SK-N-SH treated with all-trans-retinoic acid at 6 μM for 48 hours (cell line): ENCODE measurements around the gene RNF212B.

Source experiments
- ATAC-seq: fragments of 200-7000 bp; cut with Tn5 transposase; 3 replicates; pipeline ENCODE4 v1.9.1; 2020; ENCODE audit warnings: mild to moderate bottlenecking, moderate library complexity
- ARNTL ChIP-seq: fragments of 450-650 bp; formaldehyde crosslinking; IDR thresholded peaks from 2 replicates; pipeline ENCODE4 v1.5.0; 2020; ENCODE audit warnings: low read depth, mild to moderate bottlenecking, moderate library complexity, borderline replicate concordance
- BACH2 ChIP-seq: fragments of 250-450 bp; sonication (Bioruptor Pico); IDR thresholded peaks from 2 replicates; pipeline ENCODE4 v1.9.0; 2021; ENCODE audit warnings: mild to moderate bottlenecking, borderline replicate concordance
- CSDC2 ChIP-seq: fragments of 250-450 bp; sonication (Bioruptor Pico); IDR thresholded peaks from 2 replicates; pipeline ENCODE4 v1.5.0; 2020; ENCODE audit warnings: mild to moderate bottlenecking, moderate library complexity
- ESRRG ChIP-seq: fragments of 250-450 bp; sonication (Bioruptor Pico); IDR thresholded peaks from 2 replicates; pipeline ENCODE4 v1.6.1; 2021; ENCODE audit warnings: mild to moderate bottlenecking
- GLIS3 ChIP-seq: fragments of 250-450 bp; sonication (Bioruptor Pico); IDR thresholded peaks from 2 replicates; pipeline ENCODE4 v1.5.0; 2020; ENCODE audit warnings: mild to moderate bottlenecking, moderate library complexity
- ISL1 ChIP-seq: fragments of 250-450 bp; sonication (Bioruptor Pico); IDR thresholded peaks from 2 replicates; pipeline ENCODE4 v2.1.2; 2022; ENCODE audit warnings: mild to moderate bottlenecking, moderate library complexity
- OSR1 ChIP-seq: fragments of 250-450 bp; sonication (Bioruptor Pico); IDR thresholded peaks from 2 replicates; pipeline ENCODE4 v1.8.0; 2022; ENCODE audit warnings: moderate library complexity, mild to moderate bottlenecking, inconsistent platforms
- PPARA ChIP-seq: fragments of 250-450 bp; sonication (Bioruptor Pico); IDR thresholded peaks from 2 replicates; pipeline ENCODE4 v1.5.0; 2020; ENCODE audit warnings: mild to moderate bottlenecking, borderline replicate concordance
- RARB ChIP-seq: fragments of 250-450 bp; sonication (Bioruptor Pico); IDR thresholded peaks from 2 replicates; pipeline ENCODE4 v1.8.0; 2021; ENCODE audit warnings: mild to moderate bottlenecking, moderate library complexity
- SNAI2 ChIP-seq: fragments of 250-450 bp; sonication (Bioruptor Pico); IDR thresholded peaks from 2 replicates; pipeline ENCODE4 v1.5.0; 2020; ENCODE audit warnings: mild to moderate bottlenecking, moderate library complexity
- TCF4 ChIP-seq: fragments of 250-450 bp; sonication (Bioruptor Pico); IDR thresholded peaks from 2 replicates; pipeline ENCODE4 v1.8.0; 2021; ENCODE audit warnings: mild to moderate bottlenecking, moderate library complexity, borderline replicate concordance
- TOX ChIP-seq: fragments of 250-450 bp; sonication (Bioruptor Pico); IDR thresholded peaks from 2 replicates; pipeline ENCODE4 v1.8.0; 2021; ENCODE audit warnings: mild to moderate bottlenecking, moderate library complexity, borderline replicate concordance
- ZC3H10 ChIP-seq: fragments of 250-450 bp; sonication (Bioruptor Pico); IDR thresholded peaks from 2 replicates; pipeline ENCODE4 v1.5.1; 2021; ENCODE audit warnings: mild to moderate bottlenecking, moderate library complexity
- ZNF565 ChIP-seq: fragments of 450-650 bp; formaldehyde crosslinking; conservative IDR thresholded peaks from 2 replicates; pipeline ENCODE4 v1.5.0; 2020; ENCODE audit warnings: low read depth, mild to moderate bottlenecking, moderate library complexity
- ZNF70 ChIP-seq: fragments of 450-650 bp; formaldehyde crosslinking; IDR thresholded peaks from 2 replicates; pipeline ENCODE4 v1.5.0; 2020; ENCODE audit warnings: mild to moderate bottlenecking, moderate library complexity
- ZNF8 ChIP-seq: fragments of 450-650 bp; formaldehyde crosslinking; IDR thresholded peaks from 2 replicates; pipeline ENCODE4 v1.5.0; 2020; ENCODE audit warnings: mild to moderate bottlenecking, moderate library complexity
- TF ChIP-seq, protein P1 (sequence below): fragments of 250-450 bp; sonication (Bioruptor Pico); IDR thresholded peaks from 2 replicates; pipeline ENCODE4 v1.5.1; 2021; ENCODE audit warnings: mild to moderate bottlenecking, moderate library complexity
- TF ChIP-seq, protein P2 (sequence below): fragments of 250-450 bp; sonication (Bioruptor Pico); IDR thresholded peaks from 2 replicates; pipeline ENCODE4 v1.5.1; 2020; ENCODE audit warnings: low read depth, mild to moderate bottlenecking, moderate library complexity
- TF ChIP-seq, protein P3 (sequence below): fragments of 250-450 bp; sonication (Bioruptor Pico); IDR thresholded peaks from 2 replicates; pipeline ENCODE4 v1.8.0; 2021; ENCODE audit warnings: low read depth, mild to moderate bottlenecking, moderate library complexity, borderline replicate concordance
- TF ChIP-seq, protein P4 (sequence below): fragments of 250-450 bp; sonication (Bioruptor Pico); IDR thresholded peaks from 2 replicates; pipeline ENCODE4 v1.8.0; 2020; ENCODE audit warnings: mild to moderate bottlenecking, moderate library complexity, borderline replicate concordance

The RNF212B gene

DNA sequence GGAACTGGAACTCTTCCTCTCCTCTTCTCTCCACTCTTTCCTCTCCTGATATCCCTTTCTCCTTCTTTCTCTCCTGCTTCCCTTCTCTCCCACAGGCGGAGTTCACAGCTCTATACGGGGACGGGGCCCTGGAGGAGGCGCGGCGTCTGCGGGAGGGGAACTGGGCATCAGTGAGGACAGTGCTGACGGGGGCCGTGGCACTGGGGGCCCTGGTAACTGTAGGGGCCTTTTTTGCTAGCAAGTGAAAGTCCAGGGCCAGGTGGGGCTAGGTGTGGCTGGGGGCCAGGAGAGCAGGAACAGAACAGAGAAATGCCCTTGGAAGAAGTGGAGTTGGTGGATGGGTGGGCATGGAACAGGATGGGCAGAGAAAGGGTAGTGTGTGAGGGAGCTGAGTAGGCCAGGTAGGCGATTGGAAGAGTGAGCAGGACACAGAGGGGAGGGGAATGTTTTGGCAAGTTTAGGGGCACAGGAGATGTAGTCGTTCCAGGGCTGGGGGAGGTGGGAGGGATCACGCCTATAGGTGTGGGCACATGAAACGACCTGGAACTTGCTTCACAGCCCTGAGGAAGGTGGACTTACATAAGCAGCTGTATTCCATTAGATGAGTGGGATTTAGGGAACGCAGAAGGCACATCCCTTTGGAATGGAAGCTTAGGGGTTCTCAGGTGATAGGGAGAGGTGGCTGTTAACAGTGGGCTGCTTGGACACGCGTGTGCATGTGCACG is 71.1 kb downstream of the RNF212B start:
- TF ChIP-seq TCF4 (CRISPR knock-in tag), result no peak
- TF ChIP-seq CSDC2 (CRISPR knock-in tag), result no peak
- ATAC-seq, result no peak

DNA sequence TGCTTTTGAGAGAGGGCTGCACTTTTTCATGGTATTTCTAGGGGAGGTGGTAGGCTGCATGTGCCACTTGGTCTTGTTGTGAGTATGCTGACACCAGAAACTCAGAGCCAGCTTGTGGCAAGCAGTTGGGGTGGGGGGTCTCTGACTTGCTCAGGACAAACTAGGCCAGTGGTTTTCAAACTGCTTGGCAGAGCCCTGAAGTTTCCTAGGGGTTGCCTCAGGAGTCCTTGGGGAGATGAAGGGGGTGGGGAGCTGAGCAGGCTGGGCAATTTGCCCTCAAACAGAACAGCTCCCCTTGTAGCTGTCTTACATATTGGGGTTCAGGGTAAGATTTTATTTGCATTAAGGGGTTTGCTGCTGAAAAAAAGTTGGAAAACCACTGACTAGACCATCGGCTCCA is 72.8 kb downstream of the RNF212B start:
- ATAC-seq, result no peak
- TF ChIP-seq ESRRG, result no peak
- no peak for TF ChIP-seq BACH2 (CRISPR knock-in tag)
- TF ChIP-seq RARB (CRISPR knock-in tag), result no peak
- no peak for TF ChIP-seq ARNTL (CRISPR knock-in tag)
- TF ChIP-seq TOX (CRISPR knock-in tag), result no peak
- TF ChIP-seq, protein P1, sequence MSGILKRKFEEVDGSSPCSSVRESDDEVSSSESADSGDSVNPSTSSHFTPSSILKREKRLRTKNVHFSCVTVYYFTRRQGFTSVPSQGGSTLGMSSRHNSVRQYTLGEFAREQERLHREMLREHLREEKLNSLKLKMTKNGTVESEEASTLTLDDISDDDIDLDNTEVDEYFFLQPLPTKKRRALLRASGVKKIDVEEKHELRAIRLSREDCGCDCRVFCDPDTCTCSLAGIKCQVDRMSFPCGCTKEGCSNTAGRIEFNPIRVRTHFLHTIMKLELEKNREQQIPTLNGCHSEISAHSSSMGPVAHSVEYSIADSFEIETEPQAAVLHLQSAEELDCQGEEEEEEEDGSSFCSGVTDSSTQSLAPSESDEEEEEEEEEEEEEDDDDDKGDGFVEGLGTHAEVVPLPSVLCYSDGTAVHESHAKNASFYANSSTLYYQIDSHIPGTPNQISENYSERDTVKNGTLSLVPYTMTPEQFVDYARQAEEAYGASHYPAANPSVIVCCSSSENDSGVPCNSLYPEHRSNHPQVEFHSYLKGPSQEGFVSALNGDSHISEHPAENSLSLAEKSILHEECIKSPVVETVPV, result no peak
- TF ChIP-seq OSR1 (CRISPR knock-in tag), result no peak
- TF ChIP-seq ZNF70, result no peak
- TF ChIP-seq CSDC2 (CRISPR knock-in tag), result no peak
- TF ChIP-seq, protein P2, sequence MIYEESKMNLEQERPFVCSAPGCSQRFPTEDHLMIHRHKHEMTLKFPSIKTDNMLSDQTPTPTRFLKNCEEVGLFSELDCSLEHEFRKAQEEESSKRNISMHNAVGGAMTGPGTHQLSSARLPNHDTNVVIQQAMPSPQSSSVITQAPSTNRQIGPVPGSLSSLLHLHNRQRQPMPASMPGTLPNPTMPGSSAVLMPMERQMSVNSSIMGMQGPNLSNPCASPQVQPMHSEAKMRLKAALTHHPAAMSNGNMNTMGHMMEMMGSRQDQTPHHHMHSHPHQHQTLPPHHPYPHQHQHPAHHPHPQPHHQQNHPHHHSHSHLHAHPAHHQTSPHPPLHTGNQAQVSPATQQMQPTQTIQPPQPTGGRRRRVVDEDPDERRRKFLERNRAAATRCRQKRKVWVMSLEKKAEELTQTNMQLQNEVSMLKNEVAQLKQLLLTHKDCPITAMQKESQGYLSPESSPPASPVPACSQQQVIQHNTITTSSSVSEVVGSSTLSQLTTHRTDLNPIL (CRISPR knock-in tag), result no peak
- no peak for TF ChIP-seq ZNF565 (CRISPR knock-in tag)

DNA sequence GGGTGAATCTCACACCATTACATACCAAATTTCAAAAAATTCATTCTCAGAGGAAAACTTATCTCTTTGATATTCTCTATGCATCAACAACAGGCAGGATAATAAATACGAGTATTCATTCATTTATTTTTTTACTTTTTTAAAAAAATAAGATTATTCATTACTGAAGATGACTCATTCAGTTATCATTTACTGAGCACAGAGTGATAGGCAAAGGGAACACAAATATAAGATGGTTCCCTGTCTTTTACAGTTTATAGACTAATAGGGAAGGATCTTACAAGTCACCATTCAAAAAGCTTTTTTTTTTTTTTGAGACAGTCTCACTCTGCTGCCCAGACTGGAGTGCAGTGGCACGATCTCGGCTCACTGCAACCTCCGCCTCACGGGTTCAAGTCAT is 78.6 kb downstream of the RNF212B start:
- no peak for TF ChIP-seq OSR1 (CRISPR knock-in tag)
- ATAC-seq, result no peak

DNA sequence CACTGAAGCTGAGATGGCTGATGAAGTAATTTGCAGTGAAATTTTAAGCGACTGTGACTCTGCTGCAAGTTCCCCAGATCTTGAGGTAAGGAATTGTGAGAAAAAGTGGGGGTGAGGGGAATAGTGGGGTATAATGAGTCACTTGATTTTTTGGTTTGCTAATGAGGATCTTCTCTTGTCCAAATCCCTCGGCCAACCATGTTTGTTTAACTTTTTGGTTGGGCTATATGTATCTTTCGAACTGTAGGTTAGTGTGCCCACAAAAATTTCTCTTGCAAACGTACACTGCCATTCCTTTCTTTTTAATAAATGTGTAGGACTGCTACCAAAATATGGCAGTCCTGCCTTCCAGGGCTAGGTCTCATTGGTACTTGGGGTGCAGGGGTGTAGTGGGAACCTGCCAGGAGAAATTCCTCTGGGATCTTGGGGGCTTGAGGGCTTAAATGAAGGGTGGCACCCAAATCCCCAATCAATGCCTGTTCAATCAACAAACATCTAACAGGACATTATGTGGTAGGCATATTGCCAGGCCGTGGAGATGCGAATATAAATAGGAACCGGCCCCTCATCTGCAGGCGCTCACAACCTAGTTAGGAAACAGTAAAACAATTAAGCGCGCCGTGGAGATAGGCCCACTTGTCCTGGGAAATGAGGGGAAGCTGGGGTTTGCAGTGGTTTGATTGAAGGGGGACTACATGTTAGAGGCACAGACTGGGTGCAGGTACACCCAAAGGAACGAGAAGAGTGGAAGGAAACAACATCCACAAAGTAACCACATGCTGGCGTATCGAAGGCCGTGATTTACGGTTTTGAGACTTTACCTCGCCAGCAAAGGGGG is 82.2 kb downstream of the RNF212B start:
- TF ChIP-seq RARB (CRISPR knock-in tag) (no peak), ARNTL (CRISPR knock-in tag) (no peak), ZC3H10 (CRISPR knock-in tag) (no peak), TCF4 (CRISPR knock-in tag) (no peak), TOX (CRISPR knock-in tag) (no peak), SNAI2 (CRISPR knock-in tag) (no peak), PPARA (CRISPR knock-in tag) (no peak)
- TF ChIP-seq, all 23 proteins: peak for 0
- no peak for ATAC-seq

DNA sequence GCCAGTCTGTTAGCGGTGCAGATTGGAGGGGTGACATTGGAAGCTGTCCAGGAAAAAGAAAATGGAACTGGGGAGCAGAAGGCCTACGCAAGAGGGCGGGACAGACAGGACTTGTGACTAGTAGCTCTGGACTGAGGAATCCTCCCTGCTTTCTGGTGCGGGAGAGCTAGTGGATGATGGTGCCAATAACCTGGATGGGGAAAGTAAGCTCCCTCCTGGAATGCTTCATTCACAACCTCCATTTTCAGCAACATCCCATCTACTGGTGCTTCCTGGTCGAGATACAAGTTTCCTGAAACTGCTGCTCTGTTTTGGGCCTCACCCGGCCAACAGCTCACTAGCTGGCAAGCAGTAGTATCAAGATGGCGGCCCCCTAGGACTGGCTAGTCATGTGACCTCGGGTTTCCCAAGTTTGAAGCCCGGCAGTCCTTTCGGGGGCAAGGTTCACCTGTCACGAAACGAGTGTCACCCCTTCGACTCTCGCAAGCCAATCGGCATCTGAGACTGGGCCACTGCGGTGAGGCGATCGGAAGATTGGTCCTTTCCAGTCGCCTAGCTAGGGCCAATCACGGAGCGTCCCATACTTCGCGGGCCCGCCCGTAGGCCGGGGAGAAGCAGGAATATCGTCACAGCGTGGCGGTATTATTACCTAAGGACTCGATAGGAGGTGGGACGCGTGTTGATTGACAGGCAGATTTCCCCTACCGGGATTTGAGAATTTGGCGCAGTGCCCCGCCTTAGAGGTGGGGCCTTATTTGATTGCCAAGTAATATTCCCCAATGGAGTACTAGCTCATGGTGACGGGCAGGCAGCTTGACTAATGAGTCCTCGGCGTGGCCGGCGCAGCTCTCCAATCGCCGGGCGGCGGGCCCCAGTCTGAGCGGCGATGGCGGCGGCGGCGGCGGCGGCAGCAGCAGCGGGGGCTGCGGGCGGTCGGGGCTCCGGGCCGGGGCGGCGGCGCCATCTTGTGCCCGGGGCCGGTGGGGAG is 83.1 kb downstream of the RNF212B start, which contains the start of gene PABPN1:
Gene PABPN1, plus strand, starts transcription at position 874 of the 988 bp plus-strand sequence. Its CDS starts 13 bp downstream, at position 887.
- ATAC-seq, result peak; percentile 95
- no peak for TF ChIP-seq ISL1
- TF ChIP-seq ZC3H10 (CRISPR knock-in tag), result peak; percentile 41; the same call in 1 of the 2 replicates
- TF ChIP-seq, protein P3, sequence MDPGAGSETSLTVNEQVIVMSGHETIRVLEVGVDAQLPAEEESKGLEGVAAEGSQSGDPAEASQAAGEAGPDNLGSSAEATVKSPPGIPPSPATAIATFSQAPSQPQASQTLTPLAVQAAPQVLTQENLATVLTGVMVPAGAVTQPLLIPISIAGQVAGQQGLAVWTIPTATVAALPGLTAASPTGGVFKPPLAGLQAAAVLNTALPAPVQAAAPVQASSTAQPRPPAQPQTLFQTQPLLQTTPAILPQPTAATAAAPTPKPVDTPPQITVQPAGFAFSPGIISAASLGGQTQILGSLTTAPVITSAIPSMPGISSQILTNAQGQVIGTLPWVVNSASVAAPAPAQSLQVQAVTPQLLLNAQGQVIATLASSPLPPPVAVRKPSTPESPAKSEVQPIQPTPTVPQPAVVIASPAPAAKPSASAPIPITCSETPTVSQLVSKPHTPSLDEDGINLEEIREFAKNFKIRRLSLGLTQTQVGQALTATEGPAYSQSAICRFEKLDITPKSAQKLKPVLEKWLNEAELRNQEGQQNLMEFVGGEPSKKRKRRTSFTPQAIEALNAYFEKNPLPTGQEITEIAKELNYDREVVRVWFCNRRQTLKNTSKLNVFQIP (CRISPR knock-in tag), result no peak
- TF ChIP-seq GLIS3 (CRISPR knock-in tag), result no peak
- no peak for TF ChIP-seq ZNF8
- peak; percentile 92; the same call in 1 of the 2 replicates for TF ChIP-seq CSDC2 (CRISPR knock-in tag)
- TF ChIP-seq SNAI2 (CRISPR knock-in tag), result peak; percentile 77; the same call in 1 of the 2 replicates
- no peak for TF ChIP-seq BACH2 (CRISPR knock-in tag)
- TF ChIP-seq, protein P4, sequence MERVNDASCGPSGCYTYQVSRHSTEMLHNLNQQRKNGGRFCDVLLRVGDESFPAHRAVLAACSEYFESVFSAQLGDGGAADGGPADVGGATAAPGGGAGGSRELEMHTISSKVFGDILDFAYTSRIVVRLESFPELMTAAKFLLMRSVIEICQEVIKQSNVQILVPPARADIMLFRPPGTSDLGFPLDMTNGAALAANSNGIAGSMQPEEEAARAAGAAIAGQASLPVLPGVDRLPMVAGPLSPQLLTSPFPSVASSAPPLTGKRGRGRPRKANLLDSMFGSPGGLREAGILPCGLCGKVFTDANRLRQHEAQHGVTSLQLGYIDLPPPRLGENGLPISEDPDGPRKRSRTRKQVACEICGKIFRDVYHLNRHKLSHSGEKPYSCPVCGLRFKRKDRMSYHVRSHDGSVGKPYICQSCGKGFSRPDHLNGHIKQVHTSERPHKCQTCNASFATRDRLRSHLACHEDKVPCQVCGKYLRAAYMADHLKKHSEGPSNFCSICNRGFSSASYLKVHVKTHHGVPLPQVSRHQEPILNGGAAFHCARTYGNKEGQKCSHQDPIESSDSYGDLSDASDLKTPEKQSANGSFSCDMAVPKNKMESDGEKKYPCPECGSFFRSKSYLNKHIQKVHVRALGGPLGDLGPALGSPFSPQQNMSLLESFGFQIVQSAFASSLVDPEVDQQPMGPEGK, result no peak
- no peak for TF ChIP-seq ZNF565 (CRISPR knock-in tag)
- no peak for TF ChIP-seq PPARA (CRISPR knock-in tag)
- TF ChIP-seq, protein P1, result no peak
